ENCODE measurements around the gene MICAL3.

Gene MICAL3

DNA sequence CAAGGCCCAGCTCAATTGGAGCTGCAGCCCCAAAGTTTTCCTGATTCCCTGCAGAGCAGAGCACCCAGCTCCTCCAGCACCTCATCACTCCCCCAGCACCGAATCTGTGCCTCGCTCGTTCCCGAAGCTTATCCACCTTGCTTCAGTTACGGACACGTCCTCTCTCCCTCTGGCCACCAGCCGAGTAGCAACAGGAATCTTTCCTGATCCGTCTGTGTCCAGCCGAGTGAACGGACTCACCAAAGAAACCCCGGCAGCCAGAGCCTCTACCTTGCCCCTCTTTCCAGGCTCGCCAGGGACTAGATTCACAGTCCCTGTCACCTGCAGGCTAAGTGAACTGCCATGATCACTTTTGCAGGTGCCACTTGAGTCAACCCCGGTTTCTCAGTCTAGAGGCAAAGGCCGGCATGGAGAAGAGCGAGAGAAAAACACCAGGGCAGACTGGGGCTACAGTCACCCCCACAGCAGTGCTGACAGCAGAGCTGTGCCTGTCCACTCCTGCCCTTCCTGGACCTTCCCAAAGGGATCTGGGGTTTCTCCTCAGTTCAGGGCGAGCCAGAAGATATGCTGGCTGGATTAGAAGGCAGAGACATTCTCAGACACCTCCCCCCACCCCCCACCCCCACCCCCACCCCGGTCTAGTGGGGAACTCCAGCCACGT is 282.4 kb downstream of the MICAL3 start:
- no peak for DNase-seq

DNA sequence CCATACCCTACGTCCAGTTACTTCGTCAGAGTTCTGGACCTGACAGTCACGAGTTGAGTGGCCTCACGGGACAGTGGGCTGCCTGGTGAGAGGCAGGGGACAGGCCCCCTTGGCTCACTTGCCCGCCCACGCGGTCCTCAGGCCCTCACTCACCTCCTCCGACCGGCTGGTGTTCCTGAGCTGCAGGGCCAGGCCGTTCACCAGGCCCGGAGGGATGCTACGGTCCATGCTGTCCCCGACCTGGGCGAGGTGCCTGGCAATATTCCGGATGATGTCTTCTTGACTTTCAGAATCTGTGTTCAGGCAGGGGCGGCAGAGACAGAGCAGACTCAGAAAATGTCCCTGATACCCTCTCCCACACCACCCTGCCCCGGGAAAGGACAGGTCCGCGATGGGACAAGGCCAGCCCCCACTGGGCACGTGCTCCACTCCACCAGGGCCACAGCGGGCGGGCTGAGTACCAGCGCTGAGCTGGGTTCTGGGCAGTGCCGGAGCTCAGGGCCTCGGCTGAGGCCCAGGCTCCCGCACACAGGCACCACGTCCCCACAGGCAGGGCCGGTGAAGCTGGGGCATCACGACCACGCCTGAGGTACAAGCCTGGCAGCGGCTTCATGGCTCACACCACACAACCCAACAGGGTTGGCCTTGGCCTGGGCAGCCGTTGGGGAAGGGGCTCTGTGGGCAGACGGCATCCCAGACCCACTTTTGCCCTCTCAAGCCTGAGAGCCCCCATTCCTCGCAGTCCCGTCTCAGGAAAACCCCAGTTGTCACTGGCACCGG is 285.0 kb downstream of the MICAL3 start:
- no peak for DNase-seq

DNA sequence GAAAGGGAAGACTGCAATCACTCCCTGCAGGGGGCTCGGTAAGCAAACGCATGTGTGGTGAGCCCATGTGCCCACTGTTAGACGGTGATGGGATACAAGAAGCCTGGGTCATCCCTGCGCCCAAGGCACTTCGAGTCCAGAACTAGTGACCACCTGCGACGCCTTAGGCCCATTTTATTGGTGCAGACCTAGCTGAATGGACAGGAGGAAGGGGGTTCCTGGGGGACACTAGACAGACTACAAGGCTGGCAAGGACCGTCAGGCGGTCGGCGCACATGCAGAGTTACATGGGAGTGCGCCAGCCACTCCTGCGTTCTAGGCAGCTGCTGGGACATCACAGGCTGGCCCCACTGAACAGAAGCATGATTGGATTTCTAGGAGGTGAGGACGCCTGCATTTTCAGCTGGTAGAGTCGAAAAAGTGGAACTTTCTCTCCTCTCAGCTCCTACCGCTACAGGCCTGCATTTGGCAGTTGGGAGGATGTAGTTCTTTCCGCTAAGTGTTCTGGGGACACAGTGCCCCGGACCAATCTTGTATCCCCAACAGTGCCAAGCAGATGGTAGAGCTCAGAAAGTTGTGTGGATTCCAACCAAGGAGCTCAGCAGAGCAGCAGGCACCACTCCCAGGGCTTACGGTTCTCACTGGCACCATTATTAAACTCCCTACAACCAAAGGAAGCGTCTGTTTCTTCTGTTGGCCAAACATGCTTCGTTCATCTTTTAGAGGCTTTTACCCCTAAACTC is 285.8 kb downstream of the MICAL3 start:
- no peak for DNase-seq

Data from activated CD4-positive, alpha-beta T cell treated with anti-CD3 and anti-CD28 coated beads, Interleukin-2, amount 50 U/mL, for 16 hours (primary cell).